GM12875 (cell line): ENCODE data around the gene PDE9A.

Experiments used
- H3K4me3 ChIP-seq: one replicate; pipeline ENCODE4 v1.5.1; 2011; ENCODE audit warnings: low read depth, low read length, control low read depth
- TF ChIP-seq, protein P1 (sequence below): IDR thresholded peaks from 2 replicates; pipeline ENCODE4 v1.5.1; 2011; ENCODE audit warnings: low read depth, mild to moderate bottlenecking, control low read depth, inconsistent platforms, low read length, moderate library complexity, borderline replicate concordance; ENCODE audit not compliant: insufficient read depth

The PDE9A gene

DNA sequence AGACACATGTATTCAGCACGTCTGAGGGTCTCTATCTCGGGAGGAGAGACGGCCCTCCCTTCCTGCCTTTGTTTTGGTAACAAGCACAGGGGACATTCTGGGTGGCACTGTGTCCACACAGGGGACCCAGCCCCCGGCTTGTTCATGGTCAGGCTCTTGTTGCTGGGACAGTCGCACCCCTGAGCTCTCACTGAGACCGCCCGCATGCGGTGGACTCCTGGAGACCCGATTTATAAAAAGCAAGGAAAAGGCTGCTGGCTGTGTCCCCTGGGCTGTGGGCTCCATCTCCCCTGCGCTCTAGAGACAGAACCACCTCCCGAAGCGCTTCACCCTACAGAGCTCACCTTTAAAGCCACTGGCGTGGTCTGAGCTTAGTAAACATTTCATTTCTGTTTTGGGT is 122.5 kb downstream of the PDE9A start:
- TF ChIP-seq, protein P1, sequence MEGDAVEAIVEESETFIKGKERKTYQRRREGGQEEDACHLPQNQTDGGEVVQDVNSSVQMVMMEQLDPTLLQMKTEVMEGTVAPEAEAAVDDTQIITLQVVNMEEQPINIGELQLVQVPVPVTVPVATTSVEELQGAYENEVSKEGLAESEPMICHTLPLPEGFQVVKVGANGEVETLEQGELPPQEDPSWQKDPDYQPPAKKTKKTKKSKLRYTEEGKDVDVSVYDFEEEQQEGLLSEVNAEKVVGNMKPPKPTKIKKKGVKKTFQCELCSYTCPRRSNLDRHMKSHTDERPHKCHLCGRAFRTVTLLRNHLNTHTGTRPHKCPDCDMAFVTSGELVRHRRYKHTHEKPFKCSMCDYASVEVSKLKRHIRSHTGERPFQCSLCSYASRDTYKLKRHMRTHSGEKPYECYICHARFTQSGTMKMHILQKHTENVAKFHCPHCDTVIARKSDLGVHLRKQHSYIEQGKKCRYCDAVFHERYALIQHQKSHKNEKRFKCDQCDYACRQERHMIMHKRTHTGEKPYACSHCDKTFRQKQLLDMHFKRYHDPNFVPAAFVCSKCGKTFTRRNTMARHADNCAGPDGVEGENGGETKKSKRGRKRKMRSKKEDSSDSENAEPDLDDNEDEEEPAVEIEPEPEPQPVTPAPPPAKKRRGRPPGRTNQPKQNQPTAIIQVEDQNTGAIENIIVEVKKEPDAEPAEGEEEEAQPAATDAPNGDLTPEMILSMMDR: no peak
- no peak overlapping the region for H3K4me3 ChIP-seq

DNA sequence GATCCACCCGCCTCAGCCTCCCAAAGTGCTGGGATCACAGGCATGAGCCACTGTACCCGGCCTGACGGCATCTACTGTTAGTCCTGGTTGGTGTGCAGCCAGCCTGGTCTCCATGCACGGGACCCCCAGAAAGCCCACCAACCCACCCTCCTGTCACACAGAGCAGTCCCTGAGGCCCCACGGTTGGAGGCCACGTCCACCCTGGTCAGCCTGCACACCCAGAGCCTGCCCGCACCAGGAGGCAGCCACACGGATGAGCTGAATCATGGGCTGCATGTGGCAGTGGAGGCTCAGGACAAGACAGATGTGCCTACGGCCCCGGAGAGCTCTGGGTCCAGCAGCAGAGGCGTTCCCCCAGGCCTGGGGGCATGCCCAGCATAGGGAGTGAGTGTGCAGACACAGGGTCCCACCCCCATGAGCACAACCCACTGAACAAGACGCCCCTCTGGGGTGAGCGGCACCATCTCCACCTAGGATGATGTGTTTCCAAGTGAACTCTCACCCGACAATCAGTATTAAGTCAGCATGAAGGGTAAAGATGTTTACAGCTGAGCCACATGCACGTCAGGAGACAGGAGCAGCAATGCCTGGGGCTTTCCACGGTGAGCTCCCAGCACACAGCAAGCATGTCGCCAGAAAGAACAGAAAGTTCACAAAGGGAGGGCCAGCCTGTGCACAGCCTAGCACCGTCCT is 123.8 kb downstream of the PDE9A start:
- TF ChIP-seq, protein P1: no peak
- no peak overlapping the region for H3K4me3 ChIP-seq

DNA sequence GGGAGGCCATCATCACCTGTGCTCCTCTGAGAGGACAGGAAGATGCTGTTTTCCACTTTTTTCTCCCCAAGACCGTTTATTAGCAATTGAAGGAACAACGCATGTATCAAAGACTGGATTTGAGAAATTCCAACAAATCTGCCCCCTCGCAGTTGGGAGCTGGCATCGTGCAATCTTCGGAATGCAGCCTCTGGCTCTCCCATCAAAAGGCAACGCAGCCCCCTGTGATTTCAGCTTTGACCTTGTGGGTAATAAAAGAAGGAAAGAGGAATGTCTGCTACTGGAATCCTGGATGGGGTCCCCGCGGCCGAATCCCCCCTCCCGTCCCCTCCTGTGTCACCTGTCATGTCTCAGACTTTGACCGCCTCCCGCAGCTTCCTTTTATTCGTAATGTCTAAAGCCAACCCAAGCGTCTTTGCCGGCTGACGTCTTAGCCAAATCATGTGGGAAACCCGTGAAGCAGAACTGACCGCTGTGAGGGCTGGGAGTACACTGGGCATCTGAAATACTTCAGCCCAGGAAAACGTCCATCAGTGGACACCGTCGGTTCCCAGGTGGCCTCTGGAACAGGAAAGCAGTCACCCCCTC is 124.4 kb downstream of the PDE9A start:
- no peak overlapping the region for H3K4me3 ChIP-seq
- TF ChIP-seq, protein P1: no peak

DNA sequence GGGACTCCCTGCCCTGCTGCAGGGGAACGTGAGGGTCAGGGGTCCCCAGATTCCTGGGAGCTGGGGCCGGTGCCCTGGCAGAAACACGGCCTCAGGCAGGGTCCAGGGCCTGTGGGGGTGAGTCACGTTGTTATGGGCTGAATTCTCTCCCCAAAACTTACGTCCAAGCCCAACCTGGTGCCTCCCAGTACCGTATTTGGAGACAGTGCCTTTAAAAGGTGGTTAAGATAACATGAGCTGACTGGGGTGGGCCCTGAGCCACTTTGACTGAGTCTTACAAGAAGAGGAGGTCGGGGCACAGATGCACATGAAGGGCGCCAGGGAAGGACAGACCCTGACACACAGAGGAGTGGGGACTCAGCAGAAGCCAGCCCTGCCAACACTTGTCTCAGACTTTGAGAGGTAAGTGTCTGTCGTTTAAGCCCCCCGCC is 126.0 kb downstream of the PDE9A start:
- no peak overlapping the region for H3K4me3 ChIP-seq
- TF ChIP-seq, protein P1: no peak

DNA sequence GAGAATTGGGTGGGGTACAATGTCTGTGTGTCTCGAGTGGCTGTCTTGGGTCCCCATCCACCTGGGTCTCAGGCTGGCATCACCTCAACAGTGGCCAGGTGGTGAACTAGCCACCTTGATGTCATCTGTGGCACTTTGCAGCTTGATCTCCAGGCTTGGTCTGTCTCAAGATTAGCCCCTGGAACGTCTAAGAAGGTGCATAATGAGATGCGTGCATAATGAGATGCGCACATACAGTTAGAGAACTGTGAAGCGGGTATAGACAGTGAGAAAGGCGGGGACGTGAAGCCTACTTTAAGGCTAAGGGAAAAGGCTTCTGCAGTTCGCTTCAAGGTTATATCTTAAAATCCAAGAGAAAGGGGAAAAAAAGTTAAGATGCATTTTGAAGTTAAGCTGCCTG is 127.2 kb downstream of the PDE9A start:
- no peak overlapping the region for H3K4me3 ChIP-seq
- TF ChIP-seq, protein P1: no peak

DNA sequence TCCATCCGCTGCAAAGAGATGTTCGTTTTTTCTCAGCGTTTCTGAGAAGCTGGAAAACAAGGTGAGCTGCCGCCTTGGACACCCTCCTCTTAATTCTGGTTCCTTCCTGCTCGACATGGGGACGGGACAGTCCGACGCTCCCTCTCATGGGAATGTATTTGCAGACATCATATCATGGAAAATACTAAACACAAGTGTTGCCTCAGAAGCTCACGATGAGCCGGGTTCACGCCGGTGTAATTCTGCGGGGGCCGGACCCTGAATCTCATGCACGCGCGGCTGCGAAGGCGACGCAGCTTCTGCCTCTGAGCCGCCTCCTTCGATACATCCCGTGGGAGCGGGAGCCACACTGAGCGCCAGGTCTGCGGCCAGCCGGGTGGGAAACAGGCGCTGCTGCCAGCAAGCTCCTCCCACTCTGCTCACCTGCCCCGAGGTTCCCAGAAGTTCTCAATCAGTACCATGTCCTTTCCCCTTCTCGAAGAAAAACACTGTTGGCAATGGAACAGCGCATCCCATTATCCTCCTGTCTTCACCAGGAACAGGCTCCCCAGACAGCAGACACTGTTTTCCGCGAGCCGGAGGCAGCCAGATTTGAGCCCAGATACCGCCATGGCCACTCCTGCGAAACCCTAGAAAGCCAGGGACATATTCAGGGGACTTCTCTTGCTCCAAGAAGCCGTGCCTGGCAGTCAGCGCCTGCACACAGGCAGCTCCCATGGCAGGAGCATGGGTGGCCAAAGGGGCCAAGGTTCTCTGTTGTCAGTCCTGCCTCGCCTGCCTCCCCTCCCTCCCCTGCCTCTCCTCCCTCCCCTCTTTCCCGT is 127.9 kb downstream of the PDE9A start:
- no peak overlapping the region for H3K4me3 ChIP-seq
- TF ChIP-seq, protein P1: no peak
